Globus pallidus (tissue), 1 donor: ENCODE measurements around the gene DNPH1.
A peak's percentile ranks its signal among the peaks of the same experiment; 100 is the strongest.

Source experiments
- DNase-seq: peaks from one replicate; pipeline ENCODE4 v3.0.0-alpha.2; 2015; ENCODE audit warnings: low spot score

The DNPH1 gene, protein sequence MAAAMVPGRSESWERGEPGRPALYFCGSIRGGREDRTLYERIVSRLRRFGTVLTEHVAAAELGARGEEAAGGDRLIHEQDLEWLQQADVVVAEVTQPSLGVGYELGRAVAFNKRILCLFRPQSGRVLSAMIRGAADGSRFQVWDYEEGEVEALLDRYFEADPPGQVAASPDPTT

DNA sequence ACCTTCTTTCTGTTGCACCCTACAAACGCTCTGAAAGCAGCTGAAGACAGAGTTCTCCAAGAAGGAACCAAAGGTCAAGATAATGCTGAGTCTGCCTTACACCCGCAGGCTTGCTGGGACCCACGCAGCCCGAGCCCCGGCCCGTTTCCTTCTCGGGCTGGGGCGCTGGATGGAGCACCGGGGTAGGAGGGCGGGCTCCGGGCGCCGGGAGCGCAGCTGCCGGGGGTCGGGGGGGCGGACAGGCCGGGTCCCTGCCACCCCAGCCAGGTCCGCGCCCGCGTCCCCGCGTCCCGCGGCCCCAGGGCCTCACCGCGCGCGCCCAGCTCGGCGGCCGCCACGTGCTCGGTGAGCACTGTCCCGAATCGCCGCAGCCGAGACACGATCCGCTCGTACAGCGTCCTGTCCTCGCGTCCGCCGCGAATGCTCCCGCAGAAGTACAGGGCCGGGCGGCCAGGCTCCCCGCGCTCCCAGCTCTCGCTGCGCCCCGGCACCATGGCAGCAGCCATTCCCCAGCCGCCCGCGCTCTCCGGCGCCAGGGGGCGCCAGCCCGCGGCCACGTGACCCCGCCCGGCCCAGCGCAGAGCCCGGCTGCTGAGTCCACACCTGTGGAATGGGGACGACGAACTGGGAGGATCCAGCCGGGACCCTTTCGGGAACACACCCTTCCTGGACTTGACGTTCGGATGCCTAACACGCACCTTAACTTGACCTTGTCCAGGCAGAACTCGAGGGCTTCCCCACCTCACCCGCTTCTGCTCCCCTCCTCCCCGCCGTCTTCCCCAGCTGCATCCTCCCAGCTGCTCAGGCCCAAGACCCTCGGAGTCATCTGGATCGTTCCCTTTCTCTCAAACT lies at the start of gene DNPH1:
Gene DNPH1, minus strand, starts transcription at position 531 of the 852 bp plus-strand sequence. Its CDS starts 25 bp downstream, at position 506.
- DNase-seq: peak; percentile 65

DNA sequence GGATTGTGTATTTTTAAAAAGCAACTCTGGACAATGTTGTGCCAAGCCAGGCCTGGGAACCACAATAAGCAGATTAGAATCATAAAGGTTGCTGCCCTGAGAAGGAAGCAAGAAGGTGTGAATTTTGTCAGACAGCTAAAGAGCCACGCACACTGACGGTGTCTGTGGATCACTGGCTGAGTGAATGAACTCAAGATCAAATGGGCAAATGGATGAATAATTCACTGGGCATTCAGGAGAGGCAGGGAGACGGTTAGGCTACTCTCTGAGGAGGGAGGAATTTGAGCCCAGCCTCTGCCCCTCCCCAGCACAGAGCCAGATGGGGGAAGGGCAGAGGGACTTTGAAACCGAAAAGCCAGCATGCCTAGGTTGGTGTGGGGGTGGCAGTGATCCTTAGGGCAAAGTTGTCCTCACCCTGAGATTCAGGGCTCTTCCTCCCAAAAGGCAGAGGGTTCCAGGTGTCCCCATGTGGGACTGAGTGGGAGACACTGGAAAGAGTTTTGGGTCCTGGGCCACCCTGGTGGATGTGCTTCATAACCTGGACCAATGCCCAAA lies 49.3 kb upstream of the DNPH1 start:
- no peak for DNase-seq

DNA sequence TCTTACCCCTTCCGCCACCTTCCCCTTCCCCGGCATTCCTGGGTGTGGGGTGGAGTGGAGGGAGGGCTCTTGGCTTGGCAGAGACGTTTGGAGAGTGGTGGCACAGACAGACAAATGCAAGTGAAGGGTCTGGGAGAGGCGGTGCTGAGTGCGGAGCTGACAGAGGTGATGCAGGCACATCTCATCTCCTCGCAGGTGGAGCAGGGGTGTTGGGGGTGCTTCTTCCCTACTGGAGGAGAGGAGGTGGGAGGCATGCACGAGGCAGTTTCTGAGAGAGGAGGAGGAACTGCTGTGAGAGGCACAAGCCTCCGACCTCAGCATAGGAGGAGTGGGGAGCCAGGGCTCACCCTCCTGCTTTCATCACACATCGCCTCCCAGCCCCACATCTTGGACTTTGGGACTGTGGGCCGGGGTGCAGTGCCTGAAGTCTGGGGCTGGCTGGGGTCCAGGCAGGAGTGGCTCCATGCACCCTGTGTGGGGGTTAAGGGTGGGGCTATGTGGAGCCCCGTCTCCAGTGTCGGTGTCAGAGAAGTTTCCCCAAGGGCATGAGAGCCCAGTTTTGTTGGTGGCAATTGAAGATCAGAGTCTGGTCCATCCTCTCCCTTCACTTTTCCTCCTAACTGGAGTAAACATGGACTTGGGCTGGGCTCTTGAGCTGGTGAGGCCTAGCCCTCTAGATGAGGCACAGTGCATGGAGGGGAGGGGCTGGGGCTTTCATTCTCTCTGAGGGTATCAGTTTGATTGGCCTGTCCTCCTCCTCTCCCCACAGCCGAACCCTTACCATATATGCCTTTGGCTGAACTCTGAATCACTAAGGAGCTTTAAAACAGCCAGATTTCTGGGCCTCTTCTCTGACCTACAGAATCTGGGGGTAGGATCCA lies 48.6 kb upstream of the DNPH1 start:
- no peak for DNase-seq

DNA sequence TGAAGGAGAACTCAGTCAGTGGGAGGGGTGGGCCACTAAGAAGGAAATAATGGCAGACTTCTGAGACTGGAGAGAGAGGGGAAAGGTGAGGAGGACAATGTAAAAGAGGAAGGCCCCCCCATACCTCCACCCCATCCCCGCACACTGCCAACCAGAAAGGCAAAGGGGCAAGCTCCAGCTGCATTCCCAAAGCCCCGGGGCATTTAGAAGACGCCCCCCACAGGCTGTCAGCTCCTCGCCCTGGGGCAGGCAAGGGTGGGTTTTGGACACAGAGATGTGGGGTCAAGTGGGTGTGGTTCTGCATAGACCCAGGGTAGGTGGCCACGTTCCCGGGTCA lies 48.0 kb upstream of the DNPH1 start:
- no peak for DNase-seq

DNA sequence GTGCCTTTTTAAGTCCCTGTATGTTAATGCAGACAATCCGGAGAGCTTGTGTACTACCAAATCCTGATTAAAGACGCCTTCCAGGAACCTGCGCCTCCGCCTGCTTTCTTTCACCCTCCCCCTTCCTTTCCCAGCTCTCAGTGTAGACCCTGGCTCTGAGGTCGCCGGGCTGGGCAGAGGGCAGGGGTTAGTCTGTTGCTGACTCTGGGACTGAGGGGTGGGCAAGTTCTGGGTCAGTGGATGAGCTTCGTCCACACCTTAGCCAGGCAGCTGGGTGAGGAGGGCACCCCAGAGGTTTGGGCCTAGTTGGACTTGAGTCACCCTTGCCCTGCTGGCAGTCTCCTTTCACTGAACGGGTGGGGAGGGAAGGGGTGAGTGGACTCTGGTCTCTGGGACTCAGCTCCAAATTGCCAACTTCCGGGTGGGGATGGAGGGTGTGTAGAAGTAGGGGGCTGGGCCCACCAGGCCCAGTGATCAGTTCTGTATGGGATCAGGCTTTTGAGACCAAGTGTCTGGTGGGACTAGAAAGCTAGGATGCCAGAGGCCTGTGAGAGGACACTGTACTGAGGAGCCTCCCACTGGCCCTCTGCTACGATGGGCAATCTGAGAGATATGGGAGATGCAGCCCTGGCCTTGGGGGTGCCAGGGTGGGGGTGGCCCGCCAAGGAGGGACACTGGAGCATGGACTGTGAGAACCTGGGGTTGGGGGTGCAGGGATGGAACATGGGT lies 47.5 kb upstream of the DNPH1 start:
- DNase-seq: no peak

DNA sequence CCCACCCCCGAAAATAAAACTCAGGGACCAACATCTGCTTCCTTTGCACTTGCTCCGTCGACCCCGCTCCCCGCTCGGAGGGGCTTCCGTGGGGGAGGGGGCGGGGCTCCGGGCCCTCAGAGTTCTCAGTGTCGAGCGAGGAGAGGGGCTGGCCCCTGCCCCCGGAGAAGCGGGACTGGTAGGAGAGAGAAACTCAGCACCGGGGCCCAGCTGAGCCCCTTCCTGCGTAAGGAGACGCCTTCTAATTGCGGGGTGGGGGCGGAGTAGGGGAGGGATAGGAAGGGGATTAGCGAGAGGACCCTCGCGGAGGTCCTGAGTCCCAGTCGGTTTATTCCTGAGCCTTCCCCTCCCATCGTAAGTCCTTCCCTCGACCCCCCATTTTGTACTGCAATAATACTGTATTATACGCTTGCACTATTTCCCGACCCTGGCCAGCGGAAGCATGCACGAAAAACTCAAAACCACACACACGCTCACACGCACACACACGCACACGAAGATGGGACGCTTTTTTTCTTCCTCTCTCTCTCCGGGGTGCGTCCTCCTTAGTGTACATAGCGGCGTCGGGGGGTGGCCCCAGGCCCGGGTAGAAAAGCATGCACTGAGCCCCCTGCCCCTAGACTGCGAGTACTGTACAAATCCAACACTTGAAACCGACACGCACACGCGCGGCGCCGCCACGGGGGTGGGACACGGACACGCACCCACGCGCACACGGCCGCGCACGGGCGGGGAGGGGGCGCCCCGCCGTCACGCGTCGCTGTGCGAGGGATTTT lies 46.7 kb upstream of the DNPH1 start:
- no peak for DNase-seq

DNA sequence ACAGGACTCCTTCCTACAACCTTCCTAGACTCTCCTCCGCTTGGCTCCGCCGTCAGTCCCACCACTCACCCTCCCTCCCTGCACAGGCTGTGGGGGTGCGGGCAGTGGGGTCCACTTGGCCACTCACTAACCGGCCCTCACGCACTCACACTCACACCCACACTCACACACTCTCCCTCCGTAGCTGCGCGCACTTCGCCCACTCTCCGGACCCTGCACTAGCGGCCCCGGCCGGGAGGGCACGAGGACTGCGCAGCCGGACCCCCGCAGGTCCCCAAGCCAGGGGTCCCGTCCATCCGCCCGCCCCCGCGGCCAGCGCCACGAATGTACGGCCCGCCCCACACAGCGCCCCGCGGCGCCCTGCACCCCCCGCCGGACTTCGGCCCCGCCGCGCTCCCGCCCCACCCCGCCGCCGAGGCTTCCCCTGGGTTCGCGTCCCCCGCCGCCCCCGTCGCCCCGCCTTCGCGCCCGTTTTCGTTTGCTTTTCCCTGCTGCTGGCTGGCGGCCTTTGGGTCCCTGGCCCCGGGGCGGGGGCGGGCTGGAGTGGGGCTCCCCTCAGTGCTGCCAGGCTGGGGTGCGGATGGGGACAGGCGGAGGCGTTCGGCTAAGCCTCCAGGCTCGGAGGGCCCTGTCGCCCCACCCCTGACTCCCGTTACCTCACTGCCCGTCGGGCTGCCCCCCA lies 45.8 kb upstream of the DNPH1 start:
- no peak for DNase-seq

DNA sequence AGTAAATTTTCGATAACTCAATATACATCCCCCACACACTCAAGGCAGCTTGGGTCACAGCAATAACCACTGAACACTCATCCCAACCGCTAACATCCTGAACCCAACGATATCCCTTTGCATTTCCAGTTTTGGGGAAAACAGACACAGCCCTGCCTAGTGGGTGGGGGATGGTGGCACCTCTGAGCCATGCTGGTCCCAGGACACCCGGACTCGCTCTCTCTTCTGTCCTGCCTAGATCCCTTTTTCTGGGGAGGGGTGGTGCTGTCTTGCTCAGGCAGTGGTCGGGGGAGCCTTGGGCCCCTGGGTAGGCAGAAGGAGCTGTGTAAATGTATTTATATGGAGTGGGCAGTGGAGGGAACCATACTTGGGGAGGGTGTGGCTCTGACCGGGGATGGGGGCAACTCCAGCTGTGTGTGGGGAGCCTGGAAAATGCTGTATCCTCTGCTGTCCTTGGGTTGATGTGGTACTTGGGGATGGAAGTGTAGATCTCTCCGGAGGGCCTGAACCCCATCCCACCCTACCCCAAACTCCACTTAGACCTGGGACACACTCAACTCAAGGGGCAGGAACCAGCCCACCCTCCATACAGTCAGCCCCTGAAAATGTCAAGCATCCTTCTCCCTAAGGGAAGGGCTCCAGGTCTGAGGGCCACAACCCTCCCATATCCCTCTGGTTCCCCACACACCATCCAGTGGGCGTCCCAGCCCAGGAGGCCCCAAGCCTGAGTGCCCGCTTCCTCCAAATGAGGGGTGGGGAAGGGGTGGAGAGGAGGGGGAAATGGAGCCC lies 45.0 kb upstream of the DNPH1 start:
- DNase-seq: no peak

DNA sequence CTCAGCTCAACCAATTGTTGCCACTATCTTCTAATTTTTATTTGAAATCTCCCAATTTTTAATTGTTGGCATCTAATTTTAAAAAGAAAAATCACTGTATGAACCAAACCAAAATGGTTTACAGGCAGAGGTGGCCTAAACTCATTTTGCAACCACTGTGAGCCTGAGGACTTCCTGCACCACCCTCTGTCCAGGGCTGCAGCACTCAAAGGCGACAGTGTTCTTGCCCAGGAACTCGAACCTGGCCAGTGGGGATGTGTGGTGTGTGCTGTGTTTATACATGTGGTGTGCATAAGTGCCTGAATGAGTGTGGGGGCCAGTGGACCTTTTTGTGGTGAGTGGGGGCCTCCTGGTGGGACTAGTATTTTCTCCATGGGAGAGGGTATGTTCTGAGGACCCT lies 44.4 kb upstream of the DNPH1 start:
- no peak for DNase-seq

DNA sequence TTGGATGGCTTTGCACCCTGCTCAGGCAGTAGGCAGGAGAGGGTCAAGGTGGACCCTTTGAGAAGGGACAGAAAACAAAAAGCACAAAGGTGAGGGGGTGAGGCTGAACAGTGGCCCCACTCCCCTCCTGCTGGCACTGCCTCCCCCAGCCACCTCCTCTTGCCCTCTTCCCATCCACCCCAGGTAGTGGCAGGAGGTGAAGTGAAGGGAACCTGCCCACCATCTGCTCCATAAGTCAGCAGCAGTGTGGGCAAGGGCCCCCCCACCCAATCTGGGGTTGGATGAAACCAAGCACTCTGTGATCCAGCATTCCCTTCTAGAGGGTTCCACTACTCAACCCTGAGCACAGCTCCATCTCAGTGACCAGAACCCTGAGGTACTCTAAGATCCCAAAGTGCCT lies 42.7 kb upstream of the DNPH1 start:
- no peak for DNase-seq

DNA sequence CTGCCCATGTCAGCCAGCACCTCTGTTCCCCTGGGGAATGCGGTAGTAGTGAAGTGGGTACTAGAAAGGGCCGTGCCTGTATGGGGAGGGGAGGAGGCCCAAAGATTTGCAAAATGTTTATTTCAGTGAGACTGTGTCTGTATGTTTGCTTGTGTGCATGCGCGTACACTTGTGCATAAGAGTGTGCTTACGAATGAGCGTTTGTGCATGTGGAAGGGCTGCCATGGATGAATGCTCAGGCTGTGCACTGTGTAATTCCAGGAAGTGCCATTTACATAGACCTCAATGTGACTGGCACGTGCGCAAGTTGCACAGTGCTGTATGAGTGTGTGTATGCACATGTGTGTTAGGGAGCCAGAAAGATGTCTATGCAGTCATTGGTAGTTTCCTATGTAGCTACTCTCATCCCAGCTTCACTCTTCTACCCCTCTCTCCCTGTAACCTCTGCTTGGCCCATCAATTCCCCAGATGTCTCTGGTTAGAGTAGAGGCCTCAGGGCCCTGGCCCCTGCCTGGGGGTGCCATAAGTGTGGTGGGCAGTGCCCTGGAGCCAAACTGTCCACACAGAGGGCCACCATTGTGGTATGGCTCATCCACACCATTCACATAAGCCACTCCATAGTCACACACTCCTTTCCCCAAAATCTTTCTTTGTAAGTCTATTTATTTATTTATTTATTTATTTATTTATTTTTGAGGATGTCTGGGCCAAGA lies 42.0 kb upstream of the DNPH1 start:
- DNase-seq: no peak

DNA sequence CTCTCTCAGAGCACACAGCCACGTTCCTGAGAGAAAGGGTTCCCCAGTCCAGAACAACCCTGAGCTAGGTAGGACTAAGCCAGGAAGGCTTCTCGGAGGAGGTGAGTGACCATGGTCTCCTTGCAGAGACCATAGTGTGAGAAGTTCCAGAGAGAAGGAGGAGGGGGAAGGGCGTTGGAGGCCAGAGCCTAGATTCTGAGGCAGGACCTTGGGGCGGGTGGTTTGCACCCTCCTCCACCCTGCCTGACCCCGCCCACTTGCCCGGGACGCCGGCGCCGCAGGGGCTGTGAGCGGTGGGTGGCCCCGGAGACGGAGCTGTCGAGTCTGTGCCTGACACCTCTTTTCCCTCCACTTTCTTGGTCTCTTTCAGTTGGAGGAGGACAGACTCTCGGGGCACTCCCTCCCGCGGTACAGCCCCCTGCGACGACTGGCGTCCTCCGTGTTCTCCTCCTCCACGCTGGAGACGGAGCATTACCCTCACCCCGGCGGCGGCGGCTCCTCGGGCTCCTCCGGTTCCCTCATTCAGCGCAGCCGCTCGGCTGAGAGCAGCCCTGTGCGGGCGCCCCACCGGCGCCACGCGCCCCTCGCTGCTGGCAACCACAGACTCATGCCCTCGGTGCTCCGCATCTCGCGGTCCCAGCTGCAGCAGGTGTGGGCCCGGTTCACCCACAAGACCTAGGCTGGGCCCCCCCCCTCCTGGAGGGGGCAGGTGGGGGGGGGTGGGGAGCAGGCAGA lies 40.2 kb upstream of the DNPH1 start:
- DNase-seq: no peak

DNA sequence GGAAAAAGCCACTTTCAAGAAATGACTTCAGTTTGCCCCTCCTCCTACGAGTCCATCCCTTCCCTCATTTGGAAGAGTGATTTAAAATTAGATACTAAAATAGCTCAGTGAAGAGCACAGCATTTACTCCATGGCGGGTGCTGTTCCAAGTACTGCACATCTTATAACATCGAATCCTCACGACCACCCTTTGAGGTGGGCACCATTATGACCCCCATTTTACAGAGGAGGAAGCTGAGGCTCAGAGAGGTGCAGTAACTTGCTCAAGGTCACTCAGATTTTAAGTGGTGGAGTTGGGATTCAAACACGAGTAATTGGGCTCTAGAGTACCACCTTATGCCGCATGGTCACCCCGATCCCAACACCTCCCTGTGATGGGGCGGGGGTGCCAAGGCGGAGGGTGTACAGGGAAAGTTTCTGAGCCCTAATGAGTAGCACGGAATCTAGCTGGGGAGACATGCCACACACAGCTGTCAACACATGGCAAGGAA lies 39.5 kb upstream of the DNPH1 start:
- no peak for DNase-seq

DNA sequence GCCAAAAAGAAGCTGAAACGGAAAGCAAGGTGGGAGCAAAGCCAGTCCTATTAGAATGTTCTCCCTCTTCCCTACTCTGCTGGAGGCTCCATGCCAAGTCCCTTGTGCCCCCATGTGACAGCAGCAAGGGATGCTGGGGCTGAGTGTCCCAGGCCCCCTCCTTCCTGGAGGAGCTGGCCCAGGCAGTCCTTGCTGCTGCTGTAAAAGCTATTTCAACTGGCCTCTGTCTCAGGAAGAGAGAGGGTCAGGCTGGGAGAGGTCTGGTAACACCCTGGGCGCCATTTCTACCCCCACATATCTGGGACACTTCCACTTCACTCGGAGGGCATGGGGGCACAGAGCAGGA lies 39.0 kb upstream of the DNPH1 start:
- DNase-seq: peak; percentile 80

DNA sequence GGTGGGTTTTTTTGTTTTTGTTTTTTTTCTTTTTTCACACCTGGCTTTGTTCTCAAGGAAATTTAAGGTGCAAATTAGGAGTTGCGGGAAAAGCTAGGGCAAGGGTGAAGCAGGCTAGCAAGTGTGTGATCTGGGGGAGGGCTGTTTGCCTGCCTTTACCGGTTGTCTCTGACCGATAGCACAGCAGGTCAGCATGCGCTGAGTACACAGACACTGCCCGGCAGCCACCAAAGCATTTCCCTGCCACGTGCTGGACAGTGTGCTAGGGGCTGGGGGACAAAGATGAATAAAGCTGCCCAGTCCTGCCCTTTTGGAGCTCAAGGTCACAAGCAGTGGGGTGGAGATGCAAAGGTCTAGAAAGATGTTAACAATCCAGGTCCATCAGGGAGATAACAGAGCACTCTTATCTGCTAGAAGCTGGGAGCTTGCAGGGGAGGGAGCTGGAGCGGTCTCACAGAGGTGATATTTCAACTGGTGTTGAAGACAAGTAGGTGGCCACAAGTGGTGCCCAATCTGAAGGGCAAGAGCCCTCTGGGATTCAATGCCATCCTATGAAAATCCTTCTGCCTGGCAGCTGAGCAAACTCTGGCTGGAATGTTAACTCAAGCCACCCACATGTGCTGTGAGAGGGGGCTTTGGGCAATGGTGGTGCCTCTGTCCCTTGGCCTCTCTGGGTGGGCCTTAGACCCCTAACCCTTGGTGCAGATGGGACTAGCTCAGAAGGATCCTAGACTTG lies 38.5 kb upstream of the DNPH1 start:
- DNase-seq: peak; percentile 20

DNA sequence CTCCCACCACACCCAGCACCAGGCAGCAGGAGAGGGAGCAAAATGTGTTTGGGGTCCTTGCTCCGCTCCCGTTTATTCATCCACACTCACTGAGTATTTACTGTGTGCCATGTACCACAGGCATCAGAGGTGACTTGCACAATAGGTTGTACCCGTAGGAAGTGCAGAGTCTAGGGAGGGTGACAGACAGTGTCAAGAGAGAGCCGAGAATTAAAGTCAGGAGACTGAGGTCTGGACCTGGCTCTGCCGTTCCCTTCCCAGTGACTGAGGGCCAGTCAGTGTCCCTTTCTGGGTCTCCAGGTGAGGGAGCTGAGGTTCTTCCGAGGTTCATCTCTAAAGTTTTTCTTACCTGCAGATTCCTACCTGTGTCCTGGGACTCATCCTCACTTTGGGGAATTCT lies 36.3 kb upstream of the DNPH1 start:
- no peak for DNase-seq

DNA sequence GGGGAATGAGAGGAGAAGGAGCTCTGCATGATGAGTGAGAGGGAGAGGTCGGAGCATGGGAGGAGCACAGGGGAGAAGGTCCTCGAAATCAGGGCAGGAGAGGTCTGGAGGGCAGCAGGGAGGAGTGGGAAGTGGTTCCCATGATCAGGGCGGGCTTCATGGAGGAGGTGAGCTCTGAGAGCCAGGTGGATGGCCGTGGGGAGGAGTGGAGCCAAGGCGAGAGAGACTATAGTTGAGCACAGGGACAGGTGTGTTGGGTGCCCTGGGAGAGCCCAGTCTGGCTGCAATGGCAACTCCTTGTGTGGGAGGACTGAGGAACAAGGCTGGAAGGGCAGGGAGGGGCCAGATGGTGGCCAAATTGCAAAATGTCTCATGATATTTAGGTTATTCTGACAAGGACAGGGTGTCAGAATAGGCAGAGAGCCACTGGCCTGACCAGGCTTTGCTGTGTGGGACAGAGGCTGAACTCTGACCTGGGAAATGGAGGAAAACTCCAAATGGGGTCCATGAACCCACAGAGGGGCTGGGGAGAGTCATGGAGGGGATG lies 35.4 kb upstream of the DNPH1 start:
- DNase-seq: no peak
